Osteoblast (primary cell): ENCODE measurements around the gene C11orf24. TPM values are rescaled to one million over a fixed set of nuclear protein-coding genes. Genes with fewer than 3 reads are reported as not detected.

Experiments
- DNase-seq: peaks from one replicate; pipeline ENCODE4 v3.0.0; 2011; ENCODE audit warnings: low spot score, mixed read lengths; ENCODE audit not compliant: insufficient read length; ENCODE audit errors: missing footprints
- H2AFZ ChIP-seq: 2 replicates; pipeline ENCODE4 v1.6.0; 2011; ENCODE audit warnings: mild to moderate bottlenecking, low read length
- H3K27ac ChIP-seq: 2 replicates; pipeline ENCODE4 v1.5.1; 2011; ENCODE audit warnings: mild to moderate bottlenecking, low read depth, low read length, moderate library complexity
- H3K27me3 ChIP-seq: 2 replicates; pipeline ENCODE4 v1.6.0; 2012; ENCODE audit warnings: mild to moderate bottlenecking, control low read depth, inconsistent platforms, low read length, moderate library complexity; ENCODE audit not compliant: insufficient read depth
- H3K36me3 ChIP-seq: 2 replicates; pipeline ENCODE4 v1.5.1; 2011; ENCODE audit warnings: mild to moderate bottlenecking, low read length, control low read depth, moderate library complexity; ENCODE audit not compliant: insufficient read depth
- H3K4me1 ChIP-seq: 2 replicates; pipeline ENCODE4 v1.5.1; 2011; ENCODE audit warnings: mild to moderate bottlenecking, low read length, control low read depth, moderate library complexity; ENCODE audit not compliant: insufficient read depth
- H3K4me2 ChIP-seq: 2 replicates; pipeline ENCODE4 v1.6.0; 2011; ENCODE audit warnings: mild to moderate bottlenecking, low read length; ENCODE audit not compliant: insufficient read depth
- H3K4me3 ChIP-seq: fragments of 200-600 bp; sonication (generic); 3 replicates; pipeline ENCODE4 v1.5.1; 2012; ENCODE audit warnings: mild to moderate bottlenecking, low read length, inconsistent platforms; ENCODE audit not compliant: insufficient read depth
- H3K79me2 ChIP-seq: 2 replicates; pipeline ENCODE4 v1.6.0; 2012; ENCODE audit warnings: mild to moderate bottlenecking, low read length, control low read depth, inconsistent platforms; ENCODE audit not compliant: insufficient read depth
- H3K9me3 ChIP-seq: 2 replicates; pipeline ENCODE4 v1.5.1; 2011; ENCODE audit warnings: low read depth, low read length, control low read depth
- H4K20me1 ChIP-seq: 2 replicates; pipeline ENCODE4 v1.6.0; 2012; ENCODE audit warnings: mild to moderate bottlenecking, low read length, control low read depth; ENCODE audit not compliant: insufficient read depth
- CTCF ChIP-seq: IDR thresholded peaks from 2 replicates; pipeline ENCODE4 v1.5.1; 2011; ENCODE audit warnings: mild to moderate bottlenecking, low read depth, low read length, moderate library complexity; ENCODE audit errors: extremely low read depth
- total RNA-seq: library from RNA; depleted of rRNA; stranded (reverse); fragments of >200 nt; gene quantifications from 2 replicates; pipeline ENCODE4 v1.2.3, GENCODE V29; 2012

C11orf24 gene
- total RNA-seq, 1 donor: 40.5 TPM

DNA sequence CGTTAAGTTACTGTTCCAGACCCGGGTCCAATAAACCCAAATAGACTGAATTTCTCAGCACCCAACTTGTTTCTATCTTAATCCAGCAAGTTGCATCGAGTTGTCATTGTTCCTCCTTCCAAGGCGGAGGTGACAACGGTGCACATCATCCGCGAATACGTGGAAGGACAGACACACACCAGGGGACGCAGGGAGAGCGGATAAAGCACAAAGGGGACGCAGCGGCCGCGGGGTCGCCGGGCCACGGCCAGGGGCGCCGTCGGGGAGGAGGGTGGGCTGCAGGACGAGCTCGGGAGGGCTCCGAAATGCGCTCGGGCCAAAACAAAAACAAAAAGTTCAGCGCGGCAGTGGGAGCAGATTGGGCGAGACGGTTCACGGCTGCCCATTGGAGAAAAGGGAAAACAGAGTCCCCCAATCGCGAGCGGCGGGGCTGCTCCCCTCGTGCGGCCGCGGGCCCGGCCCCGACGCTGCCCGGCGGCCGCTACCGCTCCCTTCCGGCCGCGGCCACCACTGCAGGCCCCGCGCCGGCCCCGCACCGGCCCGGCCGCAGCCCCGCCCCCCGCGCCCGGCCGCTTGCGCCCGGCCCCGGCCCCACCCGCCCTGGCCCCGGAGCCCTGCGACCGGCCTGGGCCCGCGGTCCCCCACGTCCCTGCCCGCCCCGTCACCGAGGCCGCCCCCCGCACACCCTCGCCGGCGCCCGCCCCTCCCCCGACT lies 59.2 kb downstream of the C11orf24 start:
- peak overlapping the region; percentile 90 for H3K4me2 ChIP-seq
- H2AFZ ChIP-seq: no peak overlapping the region
- no peaks in the 10 kb centered on the region for H3K36me3 ChIP-seq
- TF ChIP-seq CTCF: peak; percentile 11
- H4K20me1 ChIP-seq: peaks cover 49% of the 10 kb centered on the region
- peaks cover 16% of the 10 kb centered on the region for H3K4me1 ChIP-seq
- no peaks in the 10 kb centered on the region for H3K9me3 ChIP-seq
- peak overlapping the region; percentile 90 for H3K4me3 ChIP-seq
- H3K27ac ChIP-seq: peak overlapping the region; percentile 7
- H3K27me3 ChIP-seq: peaks cover 4% of the 10 kb centered on the region
- peak; percentile 99 for DNase-seq
- H3K79me2 ChIP-seq: peaks cover 48% of the 10 kb centered on the region

- Histone ChIP-seq H2AFZ (no peak overlapping the region), H3K27me3 (no peaks in the 10 kb centered on the region), H3K36me3 (no peaks in the 10 kb centered on the region), H4K20me1 (peaks cover 59% of the 10 kb centered on the region), H3K27ac (no peak overlapping the region), H3K4me2 (peak overlapping the region; percentile 90), H3K4me3 (peak overlapping the region; percentile 90), H3K79me2 (peaks cover 59% of the 10 kb centered on the region), H3K4me1 (peaks cover 16% of the 10 kb centered on the region), H3K9me3 (no peaks in the 10 kb centered on the region)
- no peak for TF ChIP-seq CTCF
- peak; percentile 51 for DNase-seq
Observed at GRCh38 chr11:68211546-68211945, 60.2 kb downstream of the C11orf24 start.

Other genes with a start within 250 kb of the C11orf24 start
- gene NDUFS8, start 241.3 kb downstream of the C11orf24 start, total RNA-seq: 60.7 and 73.1 TPM in 2 replicates
- gene TCIRG1, start 232.9 kb downstream of the C11orf24 start, total RNA-seq: 85.4 and 87.5 TPM in 2 replicates
- gene CHKA, start 150.6 kb downstream of the C11orf24 start, total RNA-seq: 26.5 and 29.0 TPM in 2 replicates
- 27.1 and 29.8 TPM in 2 replicates for gene KMT5B, start 58.7 kb downstream of the C11orf24 start, total RNA-seq
- gene LRP5, start 40.6 kb upstream of the C11orf24 start, total RNA-seq: 16.3 and 18.6 TPM in 2 replicates
- gene PPP6R3, start 188.8 kb upstream of the C11orf24 start, total RNA-seq: 131 and 151 TPM in 2 replicates